ENCODE measurements around the gene EHD3.

The EHD3 gene

GRCh38 chr2:31251851-31252250 lies 17.9 kb downstream of the EHD3 start:
- H3K27ac ChIP-seq (replicated peaks): no peak overlapping the region
- H3K27me3 ChIP-seq (ENCODE audit: insufficient read depth, poor library complexity, severe bottlenecking): no peaks in the 10 kb centered on the region
- H3K4me3 ChIP-seq (replicated peaks; ENCODE audit: insufficient read depth, low read length): no peak overlapping the region
- DNase-seq (ENCODE audit: low read depth in 1 of 2, low spot score in 1 of 2): no peak
- TF ChIP-seq SPI1 (IDR thresholded peaks at IDR 0.05; ENCODE audit: borderline replicate concordance, low read depth): no peak
- TF ChIP-seq CTCF (IDR thresholded peaks at IDR 0.05; ENCODE audit: insufficient read depth, low read length): no peak
- no peak for TF ChIP-seq GABPA (IDR thresholded peaks at IDR 0.05; ENCODE audit: low read depth)
- TF ChIP-seq POLR2AphosphoS5 (IDR thresholded peaks at IDR 0.05; ENCODE audit: low read depth): no peak
- no peak for TF ChIP-seq REST (IDR thresholded peaks at IDR 0.05; ENCODE audit: insufficient replicate concordance, low read depth)

- no peak overlapping the region for H3K4me3 ChIP-seq (replicated peaks; ENCODE audit: insufficient read depth, low read length)
- no peak for DNase-seq (ENCODE audit: low read depth in 1 of 2, low spot score in 1 of 2)
- H3K27ac ChIP-seq (replicated peaks): no peak overlapping the region
- TF ChIP-seq REST (IDR thresholded peaks at IDR 0.05; ENCODE audit: insufficient replicate concordance, low read depth): no peak
- TF ChIP-seq CTCF (IDR thresholded peaks at IDR 0.05; ENCODE audit: insufficient read depth, low read length): no peak
- TF ChIP-seq POLR2AphosphoS5 (IDR thresholded peaks at IDR 0.05; ENCODE audit: low read depth): no peak
- no peak for TF ChIP-seq GABPA (IDR thresholded peaks at IDR 0.05; ENCODE audit: low read depth)
- no peak for TF ChIP-seq SPI1 (IDR thresholded peaks at IDR 0.05; ENCODE audit: borderline replicate concordance, low read depth)
- H3K27me3 ChIP-seq (ENCODE audit: insufficient read depth, poor library complexity, severe bottlenecking): no peaks in the 10 kb centered on the region
Observed at GRCh38 chr2:31253356-31254131, 19.6 kb downstream of the EHD3 start.

GRCh38 chr2:31254237-31255203 lies 20.6 kb downstream of the EHD3 start:
- Histone ChIP-seq H3K27ac (replicated peaks) (no peak overlapping the region), H3K27me3 (ENCODE audit: insufficient read depth, poor library complexity, severe bottlenecking) (no peaks in the 10 kb centered on the region), H3K4me3 (replicated peaks; ENCODE audit: insufficient read depth, low read length) (no peak overlapping the region)
- DNase-seq (ENCODE audit: low read depth in 1 of 2, low spot score in 1 of 2): no peak
- TF ChIP-seq POLR2AphosphoS5 (IDR thresholded peaks at IDR 0.05; ENCODE audit: low read depth) (no peak), SPI1 (IDR thresholded peaks at IDR 0.05; ENCODE audit: borderline replicate concordance, low read depth) (no peak), REST (IDR thresholded peaks at IDR 0.05; ENCODE audit: insufficient replicate concordance, low read depth) (no peak), GABPA (IDR thresholded peaks at IDR 0.05; ENCODE audit: low read depth) (no peak), CTCF (IDR thresholded peaks at IDR 0.05; ENCODE audit: insufficient read depth, low read length) (no peak)
